Keratinocyte (primary cell): ENCODE measurements around the gene MACROH2A1. TPM values are rescaled to one million over a fixed set of nuclear protein-coding genes. Genes with fewer than 3 reads are reported as not detected.

Source experiments
- DNase-seq: peaks from one replicate; pipeline ENCODE4 v3.0.0-alpha.2; 2011; ENCODE audit warnings: low read depth, missing footprints, low spot score
- FAIRE-seq: peaks from 2 replicates; lab custom pipeline; 2011; peaks lifted over from hg19 to GRCh38; lab: Jason Lieb, UNC
- H2AFZ ChIP-seq: 2 replicates; pipeline ENCODE4 v1.6.0; 2012; ENCODE audit warnings: low read length, control low read depth, inconsistent platforms; ENCODE audit not compliant: control insufficient read depth
- H3K27ac ChIP-seq: 2 replicates; pipeline ENCODE4 v1.5.1; 2011; ENCODE audit warnings: low read length; ENCODE audit not compliant: control insufficient read depth, insufficient read depth
- H3K27me3 ChIP-seq: 3 replicates; pipeline ENCODE4 v1.6.0; 2011; ENCODE audit warnings: low read length; ENCODE audit not compliant: control insufficient read depth, insufficient read depth; ENCODE audit errors: extremely low read depth
- H3K36me3 ChIP-seq, 2 experiments: 2 replicates in 1 of 2; 3 replicates in 1 of 2; pipeline ENCODE4 v1.5.1; 2011; ENCODE audit warnings: low read length in 2 of 2, mild to moderate bottlenecking in 1 of 2; ENCODE audit not compliant: control insufficient read depth in 2 of 2, insufficient read depth in 2 of 2; ENCODE audit errors: extremely low read depth in 1 of 2
- H3K4me1 ChIP-seq: 3 replicates; pipeline ENCODE4 v1.5.1; 2011; ENCODE audit warnings: low read length; ENCODE audit not compliant: control insufficient read depth, insufficient read depth; ENCODE audit errors: extremely low read depth
- H3K4me2 ChIP-seq: 3 replicates; pipeline ENCODE4 v1.6.0; 2011; ENCODE audit warnings: low read depth, low read length; ENCODE audit not compliant: control insufficient read depth, insufficient read depth; ENCODE audit errors: extremely low read depth
- H3K4me3 ChIP-seq, 3 experiments: fragments of 200-600 bp in 1 of 3; sonication (generic) in 1 of 3; 2 replicates in 2 of 3; 3 replicates in 1 of 3; pipeline ENCODE4 v1.5.1; 2011 to 2016; ENCODE audit warnings: low read length in 3 of 3, mild to moderate bottlenecking in 3 of 3, control low read depth in 2 of 3, inconsistent platforms in 1 of 3, low read depth in 1 of 3, mixed read lengths in 1 of 3, mixed run types in 1 of 3, moderate library complexity in 1 of 3; ENCODE audit not compliant: control insufficient read depth in 2 of 3, insufficient read depth in 2 of 3; ENCODE audit errors: extremely low read depth in 1 of 3
- H3K79me2 ChIP-seq: 2 replicates; pipeline ENCODE4 v1.6.0; 2012; ENCODE audit warnings: low read length; ENCODE audit not compliant: control insufficient read depth, insufficient read depth
- H3K9ac ChIP-seq: 3 replicates; pipeline ENCODE4 v1.6.0; 2011; ENCODE audit warnings: low read length; ENCODE audit not compliant: control insufficient read depth, insufficient read depth; ENCODE audit errors: extremely low read depth
- H3K9me1 ChIP-seq: 3 replicates; pipeline ENCODE4 v1.6.0; 2011; ENCODE audit warnings: low read length; ENCODE audit not compliant: control insufficient read depth, insufficient read depth; ENCODE audit errors: extremely low read depth
- H3K9me3 ChIP-seq: 2 replicates; pipeline ENCODE4 v1.5.1; 2012; ENCODE audit warnings: low read depth, low read length; ENCODE audit not compliant: control insufficient read depth
- H4K20me1 ChIP-seq: 3 replicates; pipeline ENCODE4 v1.6.0; 2011; ENCODE audit warnings: low read length; ENCODE audit not compliant: control insufficient read depth, insufficient read depth; ENCODE audit errors: extremely low read depth
- CTCF ChIP-seq, 3 experiments: IDR thresholded peaks in 1 of 3; conservative IDR thresholded peaks in 1 of 3; optimal IDR thresholded peaks in 1 of 3; 2 replicates in 2 of 3; 3 replicates in 1 of 3; pipeline versions ENCODE3 to v1.5.1; 2011; ENCODE audit warnings: low read length in 3 of 3, mild to moderate bottlenecking in 3 of 3, moderate library complexity in 2 of 3, control low read depth in 1 of 3, inconsistent platforms in 1 of 3; ENCODE audit not compliant: insufficient read depth in 2 of 3; ENCODE audit errors: extremely low read depth in 1 of 3
- EZH2 ChIP-seq: IDR thresholded peaks from one replicate; pipeline ENCODE4 v1.6.1; 2012; ENCODE audit warnings: inconsistent platforms, mild to moderate bottlenecking, low read length, moderate library complexity
- dilution Hi-C: fragments of 300-500 bp; cut with MboI; formaldehyde crosslinking; loops from one replicate; pipeline ENCODE4 v1.7.0; 2020; ENCODE audit warnings: low sequenced_read_pairs; ENCODE audit not compliant: extremely low pct_ligation_motif_present
- polyA plus RNA-seq, 5 experiments: library from polyadenylated mRNA; depleted of rRNA in 3 of 5; stranded (reverse) in 3 of 5; stranded (forward) in 1 of 5; unstranded in 1 of 5; fragments of >200 nt; gene quantifications; 1 replicate in 1 of 5; 2 replicates in 3 of 5; 3 replicates in 1 of 5; pipeline versions ENCODE4 v1.2.1 to v1.2.3, GENCODE V29; 2011 to 2012; ENCODE audit warnings: missing spikeins in 2 of 5, low read depth in 1 of 5, low replicate concordance in 1 of 5

Gene MACROH2A1
- polyA plus RNA-seq, 1 donor (not counting 4 experiments of a cell fraction or from before 2014, with no cell fraction given) = 208 TPM

- dilution Hi-C loops = no loop called here
- no peak for DNase-seq
- no peak for FAIRE-seq
Measured at GRCh38 chr5:135329066-135329912, 69.7 kb downstream of the MACROH2A1 start.

GRCh38 chr5:135328128-135328687, 70.8 kb downstream of the MACROH2A1 start:
- Histone ChIP-seq H4K20me1 (no peaks in the 10 kb centered on the region), H3K79me2 (no peaks in the 10 kb centered on the region), H3K27ac (no peak overlapping the region), H3K9me3 (no peaks in the 10 kb centered on the region), H3K27me3 (no peaks in the 10 kb centered on the region), H3K4me2 (no peak overlapping the region), H2AFZ (no peak overlapping the region), H3K9me1 (peaks cover 2% of the 10 kb centered on the region), H3K4me1 (peaks cover 8% of the 10 kb centered on the region), H3K36me3 (peaks cover 3 to 8% of the 10 kb centered on the region in 2 experiments), H3K4me3 (no peak overlapping the region), H3K9ac (no peak overlapping the region)
- FAIRE-seq (no peak), DNase-seq (no peak)
- TF ChIP-seq EZH2 (no peak), CTCF (optimal IDR thresholded peaks at IDR 0.05 in 1 of 3, IDR thresholded peaks at IDR 0.05 in 1 of 3, conservative IDR thresholded peaks at IDR 0.05 in 1 of 3; ENCODE audit: extremely low read depth in 1 of 3, insufficient read depth in 2 of 3, low read length in 3 of 3) (no peak)
- dilution Hi-C loops = no loop called here

More at GRCh38 chr5:135329066-135329912, 69.7 kb downstream of the MACROH2A1 start:
- no peak overlapping the region for H3K4me2 ChIP-seq
- no peaks in the 10 kb centered on the region for H4K20me1 ChIP-seq
- no peak overlapping the region for H3K27ac ChIP-seq
- peaks cover 8% of the 10 kb centered on the region for H3K4me1 ChIP-seq
- no peak overlapping the region for H3K9ac ChIP-seq
- H3K27me3 ChIP-seq = no peaks in the 10 kb centered on the region
- H2AFZ ChIP-seq = no peak overlapping the region
- H3K36me3 ChIP-seq = peaks cover 6 to 8% of the 10 kb centered on the region in 2 experiments
- peaks cover 2% of the 10 kb centered on the region for H3K9me1 ChIP-seq
- no peaks in the 10 kb centered on the region for H3K9me3 ChIP-seq
- TF ChIP-seq EZH2 (no peak), CTCF (optimal IDR thresholded peaks at IDR 0.05 in 1 of 3, IDR thresholded peaks at IDR 0.05 in 1 of 3, conservative IDR thresholded peaks at IDR 0.05 in 1 of 3; ENCODE audit: extremely low read depth in 1 of 3, insufficient read depth in 2 of 3, low read length in 3 of 3) (no peak)
- no peak overlapping the region for H3K4me3 ChIP-seq
- H3K79me2 ChIP-seq = no peaks in the 10 kb centered on the region
